ENCODE results near the gene FASTK.

FASTK gene

GRCh38 chr7:151110236-151110940, 29.8 kb upstream of the FASTK start:
- H3K4me3 Mint-ChIP-seq: no peak overlapping the region
- no peaks in the 10 kb centered on the region for H3K4me1 Mint-ChIP-seq
- H3K27me3 Mint-ChIP-seq: peaks cover 3% of the 10 kb centered on the region
- no peaks in the 10 kb centered on the region for H3K36me3 Mint-ChIP-seq
- H3K9me3 Mint-ChIP-seq: no peaks in the 10 kb centered on the region
- H3K27ac Mint-ChIP-seq: no peak overlapping the region

GRCh38 chr7:151109094-151110048, 28.8 kb upstream of the FASTK start:
- H3K36me3 Mint-ChIP-seq: no peaks in the 10 kb centered on the region
- no peaks in the 10 kb centered on the region for H3K9me3 Mint-ChIP-seq
- no peaks in the 10 kb centered on the region for H3K4me1 Mint-ChIP-seq
- H3K27ac Mint-ChIP-seq: no peak overlapping the region
- no peak overlapping the region for H3K4me3 Mint-ChIP-seq
- peaks cover 3% of the 10 kb centered on the region for H3K27me3 Mint-ChIP-seq

GRCh38 chr7:151107882-151108281, 27.3 kb upstream of the FASTK start:
- no peak overlapping the region for H3K4me3 Mint-ChIP-seq
- no peaks in the 10 kb centered on the region for H3K4me1 Mint-ChIP-seq
- H3K27me3 Mint-ChIP-seq: peaks cover under 1% of the 10 kb centered on the region
- no peaks in the 10 kb centered on the region for H3K9me3 Mint-ChIP-seq
- H3K27ac Mint-ChIP-seq: no peak overlapping the region
- H3K36me3 Mint-ChIP-seq: no peaks in the 10 kb centered on the region

GRCh38 chr7:151104411-151105235, 24.0 kb upstream of the FASTK start:
- Mint-ChIP-seq H3K9me3 (no peaks in the 10 kb centered on the region), H3K4me3 (no peak overlapping the region), H3K4me1 (no peaks in the 10 kb centered on the region), H3K36me3 (no peaks in the 10 kb centered on the region), H3K27me3 (no peaks in the 10 kb centered on the region), H3K27ac (no peak overlapping the region)

- H3K36me3 Mint-ChIP-seq: no peaks in the 10 kb centered on the region
- no peaks in the 10 kb centered on the region for H3K27me3 Mint-ChIP-seq
- no peaks in the 10 kb centered on the region for H3K9me3 Mint-ChIP-seq
- H3K27ac Mint-ChIP-seq: no peak overlapping the region
- no peak overlapping the region for H3K4me3 Mint-ChIP-seq
- H3K4me1 Mint-ChIP-seq: no peaks in the 10 kb centered on the region
Observed at GRCh38 chr7:151103973-151104372, 23.4 kb upstream of the FASTK start.

- Mint-ChIP-seq H3K4me1 (no peaks in the 10 kb centered on the region), H3K9me3 (no peaks in the 10 kb centered on the region), H3K4me3 (no peak overlapping the region), H3K36me3 (no peaks in the 10 kb centered on the region), H3K27me3 (no peaks in the 10 kb centered on the region), H3K27ac (no peak overlapping the region)
Observed at GRCh38 chr7:151102991-151103390, 22.4 kb upstream of the FASTK start.

DNA sequence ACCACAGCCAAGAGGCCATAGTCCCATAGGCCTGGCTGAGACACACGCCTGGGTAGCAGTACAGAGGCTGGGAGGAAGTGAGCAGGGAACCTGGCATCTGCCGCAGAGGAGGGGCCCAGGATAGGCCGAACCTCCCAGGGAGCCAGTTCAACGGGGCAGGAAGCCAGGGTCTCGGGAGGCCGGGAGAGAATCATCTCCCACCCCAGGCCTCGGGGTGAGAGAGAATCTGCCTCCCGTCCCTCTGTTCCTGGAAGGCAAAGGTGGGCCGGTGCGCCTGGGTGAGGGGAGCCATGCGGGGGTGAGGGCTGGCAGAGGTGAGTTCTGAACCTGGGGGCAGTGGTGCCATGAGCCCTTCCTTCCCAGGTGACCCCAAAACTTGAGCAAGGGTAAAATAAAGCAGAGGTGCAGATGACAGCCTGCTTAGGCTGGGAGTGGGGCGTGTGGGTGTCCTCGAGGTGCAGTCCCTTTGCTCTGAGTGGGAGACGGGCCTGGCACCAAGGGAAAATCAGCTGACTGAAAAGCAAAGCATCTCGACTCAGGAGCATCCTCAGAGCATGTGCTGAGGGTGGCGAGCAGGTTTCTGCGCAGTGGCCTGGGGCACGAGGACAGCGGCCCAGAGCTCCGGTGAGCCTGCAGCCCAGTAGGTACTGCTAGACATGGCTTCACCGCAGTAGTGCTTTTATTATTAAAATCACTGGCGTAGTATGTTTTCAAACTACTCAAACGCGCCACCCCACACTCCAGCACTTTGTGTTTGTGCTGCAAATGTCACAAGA, 21.2 kb upstream of the FASTK start:
- no peak overlapping the region for H3K4me3 Mint-ChIP-seq
- H3K27me3 Mint-ChIP-seq: no peaks in the 10 kb centered on the region
- no peaks in the 10 kb centered on the region for H3K4me1 Mint-ChIP-seq
- no peak overlapping the region for H3K27ac Mint-ChIP-seq
- H3K36me3 Mint-ChIP-seq: no peaks in the 10 kb centered on the region
- H3K9me3 Mint-ChIP-seq: no peaks in the 10 kb centered on the region

GRCh38 chr7:151100921-151101320, 20.3 kb upstream of the FASTK start:
- no peaks in the 10 kb centered on the region for H3K27me3 Mint-ChIP-seq
- no peak overlapping the region for H3K4me3 Mint-ChIP-seq
- H3K27ac Mint-ChIP-seq: no peak overlapping the region
- H3K9me3 Mint-ChIP-seq: no peaks in the 10 kb centered on the region
- no peaks in the 10 kb centered on the region for H3K4me1 Mint-ChIP-seq
- H3K36me3 Mint-ChIP-seq: no peaks in the 10 kb centered on the region

- no peaks in the 10 kb centered on the region for H3K27me3 Mint-ChIP-seq
Observed at GRCh38 chr7:151099486-151100211, 19.0 kb upstream of the FASTK start.

DNA sequence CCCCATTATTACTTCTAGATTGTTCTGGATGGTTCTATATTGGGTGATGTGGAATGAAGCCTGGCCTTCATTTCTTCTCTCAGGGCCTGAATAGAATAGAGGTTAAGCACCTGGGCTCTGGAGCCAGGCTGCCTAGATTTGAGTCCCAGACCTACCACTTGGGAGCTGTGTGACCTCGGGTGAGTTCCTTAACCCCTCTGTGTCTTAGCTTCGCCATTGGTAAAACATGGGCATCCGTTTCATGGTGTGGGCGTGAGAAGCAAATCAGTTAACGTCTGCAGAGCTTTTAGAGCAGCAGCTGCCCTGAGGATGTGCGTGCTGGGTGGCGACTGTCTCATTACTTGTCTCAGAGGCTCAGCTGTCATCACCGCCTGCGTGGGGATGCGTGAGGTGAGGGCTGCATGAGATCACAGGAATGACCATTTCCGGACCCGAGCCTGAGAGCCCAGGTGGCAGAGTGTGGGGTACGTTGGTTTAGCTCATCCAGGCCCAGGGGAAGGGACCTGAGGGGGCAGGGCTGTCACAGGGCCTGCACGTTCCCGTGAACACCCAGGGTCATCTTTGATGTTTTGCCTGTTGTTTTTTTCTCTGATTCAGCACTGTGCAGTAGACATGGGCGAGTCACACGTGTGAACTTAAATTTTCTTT, 15.3 kb upstream of the FASTK start:
- no peaks in the 10 kb centered on the region for H3K36me3 Mint-ChIP-seq
- no peak overlapping the region for H3K4me3 Mint-ChIP-seq
- H3K27ac Mint-ChIP-seq: no peak overlapping the region
- no peaks in the 10 kb centered on the region for H3K4me1 Mint-ChIP-seq
- H3K9me3 Mint-ChIP-seq: no peaks in the 10 kb centered on the region
- H3K27me3 Mint-ChIP-seq: no peaks in the 10 kb centered on the region

More at GRCh38 chr7:151099486-151100211, 19.0 kb upstream of the FASTK start:
- no peaks in the 10 kb centered on the region for H3K9me3 Mint-ChIP-seq
- no peak overlapping the region for H3K27ac Mint-ChIP-seq
- H3K36me3 Mint-ChIP-seq: no peaks in the 10 kb centered on the region
- no peaks in the 10 kb centered on the region for H3K4me1 Mint-ChIP-seq
- H3K4me3 Mint-ChIP-seq: no peak overlapping the region

GRCh38 chr7:151095123-151095797, 14.7 kb upstream of the FASTK start:
- no peaks in the 10 kb centered on the region for H3K36me3 Mint-ChIP-seq
- H3K4me1 Mint-ChIP-seq: no peaks in the 10 kb centered on the region
- H3K9me3 Mint-ChIP-seq: no peaks in the 10 kb centered on the region
- H3K4me3 Mint-ChIP-seq: no peak overlapping the region
- H3K27ac Mint-ChIP-seq: no peak overlapping the region
- no peaks in the 10 kb centered on the region for H3K27me3 Mint-ChIP-seq

DNA sequence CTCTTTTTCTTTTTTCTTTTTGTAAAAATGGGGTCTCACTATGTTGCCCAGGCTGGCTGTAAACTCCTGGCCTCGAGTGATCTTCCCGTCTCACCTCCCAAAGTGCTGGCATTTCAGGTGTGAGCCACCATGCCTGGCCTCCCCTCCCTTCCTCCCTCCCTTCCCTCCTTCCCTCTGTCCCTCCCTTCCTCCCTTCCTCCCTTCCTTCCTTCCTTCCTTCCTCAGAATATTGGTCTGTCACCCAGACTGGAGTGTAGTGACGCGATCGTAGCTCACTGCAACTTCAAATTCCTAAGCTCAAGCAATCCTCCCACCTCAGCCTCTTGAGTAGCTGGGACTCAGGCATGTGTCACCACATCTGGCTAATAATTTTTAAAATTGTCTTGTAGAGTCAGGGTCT, 14.1 kb upstream of the FASTK start:
- H3K4me1 Mint-ChIP-seq: peaks cover under 1% of the 10 kb centered on the region
- H3K27me3 Mint-ChIP-seq: no peaks in the 10 kb centered on the region
- H3K27ac Mint-ChIP-seq: no peak overlapping the region
- H3K36me3 Mint-ChIP-seq: no peaks in the 10 kb centered on the region
- H3K4me3 Mint-ChIP-seq: no peak overlapping the region
- no peaks in the 10 kb centered on the region for H3K9me3 Mint-ChIP-seq

- Mint-ChIP-seq H3K4me3 (no peak overlapping the region), H3K4me1 (peaks cover 10% of the 10 kb centered on the region), H3K36me3 (no peaks in the 10 kb centered on the region), H3K27ac (no peak overlapping the region), H3K27me3 (no peaks in the 10 kb centered on the region), H3K9me3 (no peaks in the 10 kb centered on the region)
Observed at GRCh38 chr7:151093748-151094147, 13.1 kb upstream of the FASTK start.

DNA sequence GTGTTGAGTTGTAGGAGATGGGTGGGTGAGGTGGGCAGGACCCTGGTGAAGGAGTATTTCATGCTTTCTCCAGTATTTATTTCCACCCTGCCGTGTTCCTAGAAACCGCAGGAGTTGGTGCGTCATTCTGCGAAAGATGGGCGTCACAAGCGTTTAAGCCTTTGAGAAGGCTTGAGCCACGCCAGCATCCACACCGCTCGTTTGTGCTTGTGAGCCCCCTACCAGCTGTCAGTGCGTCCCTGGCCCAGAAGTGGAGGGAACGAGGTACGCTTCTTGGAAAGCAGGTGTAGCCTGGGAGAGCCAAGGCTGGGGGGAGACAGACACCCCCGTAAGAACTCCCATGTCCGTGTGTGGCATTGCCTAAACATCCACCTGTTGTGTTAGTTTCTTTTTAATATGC, 11.4 kb upstream of the FASTK start:
- Mint-ChIP-seq H3K27ac (no peak overlapping the region), H3K4me3 (no peak overlapping the region), H3K9me3 (no peaks in the 10 kb centered on the region), H3K27me3 (no peaks in the 10 kb centered on the region), H3K4me1 (peaks cover 16% of the 10 kb centered on the region), H3K36me3 (no peaks in the 10 kb centered on the region)

Measured in activated naive CD4-positive, alpha-beta T cell treated with anti-CD3 and anti-CD28 coated beads, Interleukin-2, amount 50 U/mL, for 24 hours (primary cell).